T-helper 1 cell (primary cell): Measurements from ENCODE around the gene MAML1.

Experiments used
- DNase-seq, 5 donors: peaks; one replicate each; pipeline ENCODE4 v3.0.0-alpha.2; 2012 to 2020

Gene MAML1

GRCh38 chr5:179805529-179806249 is 73.1 kb downstream of the MAML1 start:
- peak in 1 of 5 donors; percentile 75 for DNase-seq

GRCh38 chr5:179806250-179807048 is 73.8 kb downstream of the MAML1 start, which contains the start of gene MGAT4B:
TSS of gene MGAT4B (minus strand) at chr5:179806866. CDS start at chr5:179806583, 283 bp downstream.
- peak in 2 of 5 donors; percentile 67 to 77 for DNase-seq

- no peak for DNase-seq
These were observed 79.7 kb downstream of the MAML1 start for GRCh38 chr5:179812135-179812825.

GRCh38 chr5:179812997-179813607 is 80.5 kb downstream of the MAML1 start:
- no peak for DNase-seq

- DNase-seq, result no peak
These were observed 81.5 kb downstream of the MAML1 start for GRCh38 chr5:179814090-179814489.

DNA sequence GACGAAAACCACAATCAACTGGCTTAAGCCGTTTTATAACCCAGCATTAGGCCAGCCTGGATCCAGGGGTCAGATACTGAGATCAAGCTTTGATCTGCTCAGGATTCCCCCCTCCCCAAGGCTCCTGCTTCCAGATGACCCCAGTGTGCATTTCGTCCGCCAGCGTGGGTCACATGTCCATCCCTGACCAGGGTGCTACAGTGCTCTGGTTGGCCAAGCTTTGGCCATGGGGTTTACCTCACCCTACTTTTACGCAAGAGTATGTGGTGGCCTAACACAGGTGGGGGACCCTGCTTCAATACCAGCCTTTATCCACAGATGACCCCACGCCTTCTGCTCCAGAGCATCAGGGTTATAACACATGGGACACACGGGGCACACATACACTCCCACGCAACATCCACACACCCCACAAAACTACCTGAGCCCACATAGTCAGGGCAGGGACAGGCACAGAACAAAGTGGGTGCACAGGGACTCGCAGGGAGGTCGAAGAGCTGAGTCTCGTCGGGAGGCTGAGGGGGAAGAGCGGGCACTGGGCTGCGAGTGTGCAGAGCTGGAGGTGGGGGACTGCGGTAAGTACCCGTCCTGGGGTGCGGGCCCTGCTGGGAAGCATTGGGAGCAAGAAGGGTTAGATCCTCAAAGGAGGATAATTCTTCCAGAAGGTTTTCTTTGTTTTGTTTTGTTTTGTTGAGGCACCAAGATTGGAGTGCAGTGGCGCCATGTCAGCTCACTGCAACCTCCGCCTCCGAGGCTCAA is 83.0 kb downstream of the MAML1 start:
- no peak for DNase-seq

DNA sequence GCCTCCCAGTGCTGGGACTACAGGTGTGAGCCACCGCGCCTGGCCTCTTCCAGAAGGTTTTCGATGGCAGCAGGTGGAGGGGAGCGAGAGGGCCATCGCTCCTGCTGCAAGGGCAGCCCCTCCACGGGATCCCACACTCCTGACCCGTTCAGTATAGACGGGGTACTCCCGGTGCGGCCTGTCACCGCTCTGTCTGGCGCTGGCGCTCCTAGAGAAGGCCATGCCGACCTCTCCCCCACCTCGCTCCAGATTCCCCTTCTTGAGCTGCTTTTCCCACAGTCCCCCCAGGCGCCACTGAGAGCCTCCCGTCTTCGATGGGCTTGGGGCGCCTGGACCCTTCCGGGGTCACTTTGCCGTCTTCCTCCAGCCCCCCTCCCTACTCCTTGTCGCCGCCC is 83.8 kb downstream of the MAML1 start:
- DNase-seq, result no peak

GRCh38 chr5:179816796-179817469 is 84.3 kb downstream of the MAML1 start:
- no peak for DNase-seq

DNA sequence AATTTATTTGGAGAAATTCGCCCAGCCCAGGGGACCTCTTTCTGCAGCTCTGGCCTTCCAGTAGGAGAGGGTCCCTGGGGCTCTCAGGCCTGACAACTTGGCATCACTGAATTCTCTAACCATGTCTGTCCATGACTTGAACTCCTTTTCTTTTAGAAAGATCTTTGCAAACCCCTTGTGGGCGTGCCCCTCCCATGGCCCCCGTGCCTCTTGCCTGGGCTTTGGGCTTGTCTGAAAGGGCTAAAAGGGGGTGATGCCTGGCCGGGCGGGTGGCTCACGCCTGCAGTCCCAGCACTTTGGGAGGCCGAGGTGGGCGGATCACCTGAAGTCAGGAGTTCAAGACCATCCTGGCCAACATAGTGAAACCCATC is 84.8 kb downstream of the MAML1 start:
- no peak for DNase-seq

GRCh38 chr5:179817890-179818745 is 85.5 kb downstream of the MAML1 start:
- DNase-seq, result no peak

DNA sequence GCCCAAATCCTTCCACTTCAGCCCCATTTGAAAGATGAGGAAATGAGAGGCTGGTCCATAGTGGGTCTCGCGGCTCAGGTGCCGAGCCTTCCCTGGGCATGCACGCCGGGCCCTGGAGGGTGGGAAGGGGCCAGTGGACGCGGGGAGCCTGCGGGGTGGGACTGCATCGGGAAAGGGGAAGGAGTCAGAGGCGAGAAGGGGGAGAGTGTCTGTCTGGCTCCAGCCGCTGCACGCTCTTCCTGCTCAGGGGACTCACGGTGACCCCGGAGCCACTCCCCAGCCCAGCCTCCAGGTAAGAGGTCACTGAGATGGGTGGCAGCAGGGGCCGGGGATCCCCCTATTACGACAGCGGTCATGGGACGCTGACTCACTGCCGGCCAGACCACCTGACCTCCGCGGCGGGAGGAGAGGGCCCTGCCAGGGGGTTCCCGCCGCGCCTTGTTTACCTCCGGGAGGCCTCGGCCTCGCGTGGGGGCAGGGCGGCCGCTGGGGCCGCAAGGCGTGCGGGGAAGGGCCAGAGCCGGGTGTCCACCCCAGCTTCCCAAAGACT is 86.2 kb downstream of the MAML1 start:
- peak; percentile 81 to 94 (median 90) for DNase-seq

GRCh38 chr5:179819296-179820126 is 86.9 kb downstream of the MAML1 start:
- peak in 2 of 5 donors; percentile 41 for DNase-seq

- no peak for DNase-seq
These were observed 87.5 kb downstream of the MAML1 start for GRCh38 chr5:179820127-179820482.

GRCh38 chr5:179820483-179821297 is 88.1 kb downstream of the MAML1 start, which contains the start of gene SQSTM1:
TSS of gene SQSTM1 (plus strand) at chr5:179820905. CDS start at chr5:179820937, 32 bp downstream.
- peak; percentile 59 to 81 (median 73) for DNase-seq

DNA sequence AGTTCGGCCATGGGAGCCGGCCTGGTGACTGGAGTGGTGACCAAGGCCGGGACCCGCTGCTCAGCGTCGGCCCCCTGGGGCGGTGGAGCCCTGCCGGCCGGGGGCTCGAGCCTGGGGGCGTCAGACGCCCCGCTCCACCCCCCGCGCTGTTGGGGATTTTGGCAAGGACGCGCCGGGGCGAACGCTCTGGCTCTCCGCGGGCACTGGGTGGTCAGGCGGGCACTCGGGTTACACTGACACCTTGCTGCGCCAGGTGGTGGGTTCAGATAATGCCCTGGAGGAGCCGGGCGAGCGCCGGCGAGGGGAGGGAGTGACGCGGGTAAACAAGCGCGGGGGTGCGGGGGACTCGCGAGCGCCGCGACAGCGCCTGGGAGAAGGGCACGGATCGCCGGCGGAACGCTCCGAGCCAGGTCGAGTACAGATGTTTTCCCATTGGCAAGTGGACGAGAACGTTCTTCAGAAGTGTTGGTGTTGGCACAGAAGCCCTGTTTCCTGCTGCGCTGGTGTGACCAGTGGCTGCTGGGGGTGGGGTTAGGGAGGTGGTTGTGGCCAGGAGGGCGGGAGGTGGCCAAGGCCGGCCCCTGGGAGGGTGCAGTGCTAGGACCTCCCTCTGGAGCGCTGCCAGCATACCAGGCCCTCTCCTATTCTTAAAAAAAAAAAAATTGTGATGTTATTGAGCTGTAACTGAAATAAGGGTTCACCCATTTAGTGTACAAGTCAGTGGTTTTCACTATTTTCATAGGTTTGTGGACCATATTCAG is 88.9 kb downstream of the MAML1 start:
- DNase-seq, result peak; percentile 83 to 87 (median 85)

DNA sequence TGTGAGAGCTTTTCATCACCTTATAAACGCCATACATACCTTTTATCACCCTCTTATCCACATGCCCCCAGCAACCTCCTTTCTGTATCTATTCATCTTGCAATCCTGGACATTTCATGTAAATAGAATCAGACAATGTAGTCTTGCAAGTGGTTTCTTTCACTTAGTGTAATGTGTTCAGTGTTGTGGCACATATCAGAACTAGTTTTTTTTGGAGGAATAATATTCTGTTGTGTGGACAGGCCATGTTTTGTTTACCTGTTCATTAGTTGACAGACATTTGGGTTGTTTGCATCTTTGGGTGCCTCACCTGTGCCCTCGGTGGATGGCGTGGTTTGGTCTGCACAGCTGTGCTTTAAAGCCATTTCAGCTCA is 89.4 kb downstream of the MAML1 start:
- DNase-seq, result no peak

DNA sequence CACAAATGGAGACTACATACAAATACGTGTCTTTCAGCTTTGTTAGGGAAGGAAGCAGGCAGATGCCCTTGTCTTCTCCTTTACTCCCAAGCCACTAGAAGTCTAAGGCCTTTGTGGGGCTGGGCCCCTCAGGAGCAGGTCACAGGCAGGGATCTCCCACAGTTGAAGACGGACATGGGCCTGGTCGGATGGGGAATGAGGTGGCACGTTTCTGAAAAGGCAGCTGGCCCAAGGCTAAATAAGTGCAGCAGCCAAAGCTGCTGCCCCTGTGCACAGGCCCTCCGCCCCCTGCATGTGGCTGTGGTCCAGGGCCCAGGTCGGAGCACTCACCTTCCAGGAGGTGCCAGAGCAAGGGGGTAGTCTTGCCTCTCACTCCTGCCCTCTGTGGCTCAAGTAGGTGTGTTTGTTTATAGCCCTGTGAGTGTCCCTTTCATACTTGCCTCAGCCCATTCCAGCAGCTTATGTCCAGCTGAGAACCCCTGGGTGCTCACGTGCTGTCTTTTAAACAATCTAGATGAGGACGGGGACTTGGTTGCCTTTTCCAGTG is 89.9 kb downstream of the MAML1 start:
- no peak for DNase-seq
